Renal pelvis (tissue), 12 donors: ENCODE results near the gene WBP2. TPM values are rescaled to one million over a fixed set of nuclear protein-coding genes. Genes with fewer than 3 reads are reported as not detected.
A peak's percentile ranks its signal among the peaks of the same experiment; 100 is the strongest.

Experiments used
- DNase-seq: peaks from one replicate; pipeline ENCODE4 v3.0.0-alpha.2; 2013
- long read RNA-seq, 16 experiments: transcript quantifications; one replicate each; lab custom pipeline, GENCODE V29; 2026
- polyA plus RNA-seq, 3 donors: library from polyadenylated mRNA; unstranded; fragments of 120-200 nt; gene quantifications; one replicate each; pipeline ENCODE4 v1.2.1, GENCODE V29; 2013; ENCODE audit not compliant: insufficient read length in 3 of 3

The WBP2 gene
- polyA plus RNA-seq: 10 to 100 TPM; 82.9 to 89.7 (median 88.1) TPM
- long read RNA-seq, donor 1, transcript WBP2-201 (8 exons, 1,944 nt): major isoform, 19 of 26 reads
- long read RNA-seq, donor 1, partial matches to known transcripts: 6 of 26 reads
- long read RNA-seq, donor 1, other reads (novel, unspliced or antisense): 0 of 26 reads
- long read RNA-seq, donor 2, transcript WBP2-201 (8 exons, 1,944 nt): major isoform, 38 of 46 reads
- long read RNA-seq, donor 2, partial matches to known transcripts: 6 of 46 reads
- long read RNA-seq, donor 2, other reads (novel, unspliced or antisense): 0 of 46 reads
- long read RNA-seq, donor 3, transcript WBP2-201 (8 exons, 1,944 nt): major isoform, 15 of 33 reads
- long read RNA-seq, donor 3, partial matches to known transcripts: 15 of 33 reads
- long read RNA-seq, donor 3, other reads (novel, unspliced or antisense): 0 of 33 reads
- long read RNA-seq, donor 4, transcript WBP2-201 (8 exons, 1,944 nt): major isoform, 28 of 48 reads
- long read RNA-seq, donor 4, partial matches to known transcripts: 14 of 48 reads
- long read RNA-seq, donor 4, other reads (novel, unspliced or antisense): 0 of 48 reads
- long read RNA-seq, donor 5, transcript WBP2-201 (8 exons, 1,944 nt): major isoform, 6 of 23 reads
- long read RNA-seq, donor 5, partial matches to known transcripts: 12 of 23 reads
- long read RNA-seq, donor 5, other reads (novel, unspliced or antisense): 0 of 23 reads
- long read RNA-seq, donor 6, transcript WBP2-201 (8 exons, 1,944 nt): major isoform, 19 of 27 reads
- long read RNA-seq, donor 6, partial matches to known transcripts: 8 of 27 reads
- long read RNA-seq, donor 6, other reads (novel, unspliced or antisense): 0 of 27 reads
- long read RNA-seq, donor 7, transcript WBP2-209 (4 exons, 747 nt): minor isoform, 7 of 62 reads
- long read RNA-seq, donor 7, transcript WBP2-201 (8 exons, 1,944 nt): major isoform, 19 of 62 reads
- long read RNA-seq, donor 7, partial matches to known transcripts: 36 of 62 reads
- long read RNA-seq, donor 7, other reads (novel, unspliced or antisense): 0 of 62 reads
- long read RNA-seq, donor 8, transcript WBP2-201 (8 exons, 1,944 nt): major isoform, 8 of 9 reads
- long read RNA-seq, donor 8, partial matches to known transcripts: 0 of 9 reads
- long read RNA-seq, donor 8, other reads (novel, unspliced or antisense): 0 of 9 reads
- long read RNA-seq, donor 9, transcript WBP2-201 (8 exons, 1,944 nt): major isoform, 36 of 69 reads
- long read RNA-seq, donor 9, partial matches to known transcripts: 26 of 69 reads
- long read RNA-seq, donor 9, other reads (novel, unspliced or antisense): 0 of 69 reads
- long read RNA-seq, donor 10, transcript WBP2-201 (8 exons, 1,944 nt): major isoform, 26 of 47 reads
- long read RNA-seq, donor 10, partial matches to known transcripts: 17 of 47 reads
- long read RNA-seq, donor 10, other reads (novel, unspliced or antisense): 0 of 47 reads
- long read RNA-seq, donor 11, transcript WBP2-201 (8 exons, 1,944 nt): major isoform, 10 of 29 reads
- long read RNA-seq, donor 11, partial matches to known transcripts: 15 of 29 reads
- long read RNA-seq, donor 11, other reads (novel, unspliced or antisense): 0 of 29 reads
- long read RNA-seq, donor 12, transcript WBP2-201 (8 exons, 1,944 nt): major isoform, 31 of 54 reads
- long read RNA-seq, donor 12, partial matches to known transcripts: 18 of 54 reads
- long read RNA-seq, donor 12, other reads (novel, unspliced or antisense): 0 of 54 reads
- long read RNA-seq, donor 13, transcript WBP2-201 (8 exons, 1,944 nt): major isoform, 11 of 28 reads
- long read RNA-seq, donor 13, transcript WBP2-209 (4 exons, 747 nt): minor isoform, 6 of 28 reads
- long read RNA-seq, donor 13, partial matches to known transcripts: 11 of 28 reads
- long read RNA-seq, donor 13, other reads (novel, unspliced or antisense): 0 of 28 reads
- long read RNA-seq, donor 14: 0 reads
- long read RNA-seq, donor 15: 0 reads
- long read RNA-seq, donor 16, transcript WBP2-209 (4 exons, 747 nt): minor isoform, 6 of 57 reads
- long read RNA-seq, donor 16, transcript WBP2-201 (8 exons, 1,944 nt): major isoform, 28 of 57 reads
- long read RNA-seq, donor 16, partial matches to known transcripts: 22 of 57 reads
- long read RNA-seq, donor 16, other reads (novel, unspliced or antisense): 0 of 57 reads

GRCh38 chr17:75855310-75856061 lies at the start of gene WBP2:
TSS of gene WBP2 (minus strand) at chr17:75855335. CDS start at chr17:75855297, 38 bp downstream.
- DNase-seq: peak; percentile 100

- no peak for DNase-seq
Observed at GRCh38 chr17:75902406-75902805, 47.3 kb upstream of the WBP2 start.

GRCh38 chr17:75901727-75902126 lies 46.6 kb upstream of the WBP2 start:
- DNase-seq: no peak

GRCh38 chr17:75900691-75901533 lies 45.8 kb upstream of the WBP2 start:
- no peak for DNase-seq

- no peak for DNase-seq
Observed at GRCh38 chr17:75899767-75900468, 44.8 kb upstream of the WBP2 start.

- DNase-seq: no peak
Observed at GRCh38 chr17:75899353-75899752, 44.2 kb upstream of the WBP2 start.

- no peak for DNase-seq
Observed at GRCh38 chr17:75898791-75899190, 43.7 kb upstream of the WBP2 start.

GRCh38 chr17:75898065-75898464 lies 42.9 kb upstream of the WBP2 start:
- no peak for DNase-seq

GRCh38 chr17:75897160-75898019 lies 42.3 kb upstream of the WBP2 start:
- no peak for DNase-seq

GRCh38 chr17:75896415-75897159 lies 41.5 kb upstream of the WBP2 start, which contains the start of gene TRIM65:
TSS of gene TRIM65 (minus strand) at chr17:75896951. CDS start at chr17:75896937, 14 bp downstream.
- peak; percentile 69 for DNase-seq

GRCh38 chr17:75895370-75896155 lies 40.4 kb upstream of the WBP2 start:
- no peak for DNase-seq

- DNase-seq: no peak
Observed at GRCh38 chr17:75894049-75894733, 39.1 kb upstream of the WBP2 start.

- no peak for DNase-seq
Observed at GRCh38 chr17:75893305-75894048, 38.3 kb upstream of the WBP2 start.
